ENCODE data around the gene TRIM28. TPM values are rescaled to one million over a fixed set of nuclear protein-coding genes. Genes with fewer than 3 reads are reported as not detected.

The TRIM28 gene
- total RNA-seq, 1 donor from 2014 or later = 698 TPM

- H3K4me3 Mint-ChIP-seq = no peak overlapping the region
- intact Hi-C loops (cut with micrococcal nuclease) = no loop called here
- peak overlapping the region; percentile 45 for H3K27ac Mint-ChIP-seq
- H3K9me3 Mint-ChIP-seq = no peaks in the 10 kb centered on the region
- H3K27me3 Mint-ChIP-seq = no peaks in the 10 kb centered on the region
- peaks cover 10% of the 10 kb centered on the region for H3K36me3 Mint-ChIP-seq (ENCODE audit: low read depth)
- peaks cover 34% of the 10 kb centered on the region for H3K4me1 Mint-ChIP-seq
- DNase-seq = peak; percentile 52
Measured at GRCh38 chr19:58579473-58580142, 35.7 kb downstream of the TRIM28 start.

- H3K27me3 Mint-ChIP-seq = no peaks in the 10 kb centered on the region
- peak; percentile 97 for DNase-seq
- no peak overlapping the region for H3K4me3 Mint-ChIP-seq
Measured at GRCh38 chr19:58581227-58582141, 37.6 kb downstream of the TRIM28 start.

GRCh38 chr19:58582985-58583384 is 39.1 kb downstream of the TRIM28 start:
- Mint-ChIP-seq H3K9me3 (no peaks in the 10 kb centered on the region), H3K4me3 (no peak overlapping the region), H3K27ac (no peak overlapping the region), H3K36me3 (ENCODE audit: low read depth) (peaks cover 8% of the 10 kb centered on the region), H3K4me1 (peaks cover 22% of the 10 kb centered on the region), H3K27me3 (no peaks in the 10 kb centered on the region)
- DNase-seq = peak; percentile 52
- intact Hi-C loops (cut with micrococcal nuclease) = no loop called here

More at GRCh38 chr19:58581227-58582141, 37.6 kb downstream of the TRIM28 start:
- H3K36me3 Mint-ChIP-seq (ENCODE audit: low read depth) = peaks cover 10% of the 10 kb centered on the region
- intact Hi-C loops (cut with micrococcal nuclease) = loop anchor here (1.0 kb wide), 2 partner anchors 62 to 67 kb away; partner anchors contain the start of gene ZBTB45
- peaks cover 29% of the 10 kb centered on the region for H3K4me1 Mint-ChIP-seq
- peak overlapping the region; percentile 77 for H3K27ac Mint-ChIP-seq
- H3K9me3 Mint-ChIP-seq = no peaks in the 10 kb centered on the region

GRCh38 chr19:58584498-58585441 is 40.9 kb downstream of the TRIM28 start:
- Mint-ChIP-seq H3K27me3 (no peaks in the 10 kb centered on the region), H3K4me1 (peaks cover 9% of the 10 kb centered on the region), H3K4me3 (no peak overlapping the region), H3K9me3 (no peaks in the 10 kb centered on the region), H3K27ac (no peak overlapping the region), H3K36me3 (ENCODE audit: low read depth) (peaks cover 8% of the 10 kb centered on the region)
- intact Hi-C loops (cut with micrococcal nuclease) = no loop called here
- DNase-seq = no peak

GRCh38 chr19:58585442-58586132 is 41.7 kb downstream of the TRIM28 start:
- Mint-ChIP-seq H3K27ac (no peak overlapping the region), H3K4me1 (peaks cover 9% of the 10 kb centered on the region), H3K4me3 (no peak overlapping the region), H3K27me3 (no peaks in the 10 kb centered on the region), H3K9me3 (no peaks in the 10 kb centered on the region), H3K36me3 (ENCODE audit: low read depth) (peaks cover 8% of the 10 kb centered on the region)
- intact Hi-C loops (cut with micrococcal nuclease) = no loop called here
- peak; percentile 48 for DNase-seq

- Mint-ChIP-seq H3K27me3 (no peaks in the 10 kb centered on the region), H3K4me1 (peaks cover 3% of the 10 kb centered on the region), H3K36me3 (ENCODE audit: low read depth) (peaks cover 6% of the 10 kb centered on the region), H3K9me3 (no peaks in the 10 kb centered on the region), H3K27ac (no peak overlapping the region), H3K4me3 (no peak overlapping the region)
- DNase-seq = no peak
- intact Hi-C loops (cut with micrococcal nuclease) = no loop called here
Measured at GRCh38 chr19:58586133-58586765, 42.4 kb downstream of the TRIM28 start.

Other genes with a start within 250 kb of the TRIM28 start
- 75.2 and 80.7 TPM in 2 replicates for gene ERVK3-1, start 238.7 kb upstream of the TRIM28 start, total RNA-seq
- 4.2 and 4.6 TPM in 2 replicates for gene ZSCAN22, start 217.1 kb upstream of the TRIM28 start, total RNA-seq
- gene A1BG, start 190.6 kb upstream of the TRIM28 start, total RNA-seq = 7.6 and 7.7 TPM in 2 replicates
- gene ZNF497, start 181.3 kb upstream of the TRIM28 start, total RNA-seq = 0.79 and 1.1 TPM in 2 replicates
- gene ZNF837, start 163.0 kb upstream of the TRIM28 start, total RNA-seq = 0.89 and 1.1 TPM in 2 replicates
- 1,286 and 1,288 TPM in 2 replicates for gene RPS5, start 156.8 kb upstream of the TRIM28 start, total RNA-seq
- gene RNF225, start 148.4 kb upstream of the TRIM28 start, total RNA-seq = 0.54 and 1.1 TPM in 2 replicates
- gene ZNF584, start 135.4 kb upstream of the TRIM28 start, total RNA-seq = 17.4 and 17.7 TPM in 2 replicates
- 3.6 and 3.8 TPM in 2 replicates for gene ZNF132, start 103.9 kb upstream of the TRIM28 start, total RNA-seq
- gene ZNF324B, start 92.4 kb upstream of the TRIM28 start, total RNA-seq = 14.4 and 15.2 TPM in 2 replicates
- 13.6 and 14.7 TPM in 2 replicates for gene ZNF324, start 77.0 kb upstream of the TRIM28 start, total RNA-seq
- gene ZNF446, start 67.7 kb upstream of the TRIM28 start, total RNA-seq = 6.3 and 6.8 TPM in 2 replicates
- 24.6 and 27.0 TPM in 2 replicates for gene SLC27A5, start 32.1 kb upstream of the TRIM28 start, total RNA-seq
- 16.8 and 17.5 TPM in 2 replicates for gene ZBTB45, start 24.3 kb upstream of the TRIM28 start, total RNA-seq
- gene CHMP2A, start 11.0 kb downstream of the TRIM28 start, total RNA-seq = 108 and 114 TPM in 2 replicates
- gene UBE2M, start 14.5 kb downstream of the TRIM28 start, total RNA-seq = 161 and 175 TPM in 2 replicates
- gene MZF1, start 29.3 kb downstream of the TRIM28 start, total RNA-seq = 21.6 and 23.7 TPM in 2 replicates